Measurements from ENCODE around the gene TMEM60. TPM values are rescaled to one million over a fixed set of nuclear protein-coding genes. Genes with fewer than 3 reads are reported as not detected.
A peak's percentile ranks its signal among the peaks of the same experiment; 100 is the strongest.

TMEM60 gene
- total RNA-seq (10 to 100 TPM in 2 of 5 donors, 1 to 10 TPM in 1, not detected in 2; 8.8 to 14.6 (median 12.1) TPM), polyA plus RNA-seq (10 to 100 TPM; 14.5 to 18.2 (median 16.7) TPM)
- long read RNA-seq, donor 1, transcript TMEM60-201 (2 exons, 1,023 nt) = major isoform, 8 of 8 reads
- long read RNA-seq, donor 1, partial matches to known transcripts = 0 of 8 reads
- long read RNA-seq, donor 1, other reads (novel, unspliced or antisense) = 0 of 8 reads
- long read RNA-seq, donor 2, transcript TMEM60-201 (2 exons, 1,023 nt) = major isoform, 9 of 9 reads
- long read RNA-seq, donor 2, partial matches to known transcripts = 0 of 9 reads
- long read RNA-seq, donor 2, other reads (novel, unspliced or antisense) = 0 of 9 reads
- long read RNA-seq, donor 3, transcript TMEM60-201 (2 exons, 1,023 nt) = major isoform, 8 of 8 reads
- long read RNA-seq, donor 3, partial matches to known transcripts = 0 of 8 reads
- long read RNA-seq, donor 3, other reads (novel, unspliced or antisense) = 0 of 8 reads
- long read RNA-seq, donor 4, partial matches to known transcripts = 0 of 2 reads
- long read RNA-seq, donor 4, other reads (novel, unspliced or antisense) = 0 of 2 reads
- long read RNA-seq, donor 5, transcript TMEM60-201 (2 exons, 1,023 nt) = major isoform, 9 of 9 reads
- long read RNA-seq, donor 5, partial matches to known transcripts = 0 of 9 reads
- long read RNA-seq, donor 5, other reads (novel, unspliced or antisense) = 0 of 9 reads
- long read RNA-seq, donor 6, transcript TMEM60-201 (2 exons, 1,023 nt) = major isoform, 25 of 25 reads
- long read RNA-seq, donor 6, partial matches to known transcripts = 0 of 25 reads
- long read RNA-seq, donor 6, other reads (novel, unspliced or antisense) = 0 of 25 reads
- long read RNA-seq, donor 7, transcript TMEM60-201 (2 exons, 1,023 nt) = major isoform, 14 of 14 reads
- long read RNA-seq, donor 7, partial matches to known transcripts = 0 of 14 reads
- long read RNA-seq, donor 7, other reads (novel, unspliced or antisense) = 0 of 14 reads
- long read RNA-seq, donor 8, transcript TMEM60-201 (2 exons, 1,023 nt) = major isoform, 15 of 15 reads
- long read RNA-seq, donor 8, partial matches to known transcripts = 0 of 15 reads
- long read RNA-seq, donor 8, other reads (novel, unspliced or antisense) = 0 of 15 reads
- long read RNA-seq, donor 9, transcript TMEM60-201 (2 exons, 1,023 nt) = major isoform, 14 of 37 reads
- long read RNA-seq, donor 9, partial matches to known transcripts = 23 of 37 reads
- long read RNA-seq, donor 9, other reads (novel, unspliced or antisense) = 0 of 37 reads
- long read RNA-seq, donor 10, partial matches to known transcripts = 0 of 4 reads
- long read RNA-seq, donor 10, other reads (novel, unspliced or antisense) = 0 of 4 reads

GRCh38 chr7:77798394-77799077 is at the start of gene TMEM60, which contains the start of gene PHTF2:
TMEM60 (minus strand) TSS chr7:77798434; CDS start chr7:77794373, 4,061 bp downstream.
PHTF2 (plus strand) TSS chr7:77798773.
- no peaks in the 10 kb centered on the region for H3K27me3 ChIP-seq
- peaks cover 13 to 54% (median 35%) of the 10 kb centered on the region in 4 donors for H3K4me1 ChIP-seq
- intact Hi-C loops (cut with DNase I; ENCODE audit: low total_unique reads) = no loop called here
- peak in 4 of 7 experiments; percentile 35 to 58 (median 45) for TF ChIP-seq CTCF (IDR thresholded peaks at IDR 0.05)
- TF ChIP-seq POLR2A (IDR thresholded peaks at IDR 0.05) = peak in 1 of 4 donors; percentile 80
- no peak for TF ChIP-seq EP300 (IDR thresholded peaks at IDR 0.05)
- peak; percentile 82 to 93 (median 91) for TF ChIP-seq POLR2AphosphoS5 (IDR thresholded peaks at IDR 0.05)
- 0 to 2% (median 0%) methylated on average over 24 to 61 of the region's 61 CpGs for WGBS, 5 donors
- no peaks in the 10 kb centered on the region for H3K9me3 ChIP-seq
- H3K27ac ChIP-seq = peak within 1 kb of the TSS; percentile 89 to 94 (median 92)
- H3K36me3 ChIP-seq = peaks cover 2 to 8% (median 8%) of the 10 kb centered on the region in 4 donors
- H3K4me3 ChIP-seq = peak within 1 kb of the TSS; percentile 86 to 96 (median 89)
- DNase-seq = peak; percentile 99 to 100

GRCh38 chr7:77846317-77847092 is 48.3 kb upstream of the TMEM60 start:
- DNase-seq = no peak
- intact Hi-C loops (cut with DNase I; ENCODE audit: low total_unique reads) = no loop called here

More at GRCh38 chr7:77846317-77847092, 48.3 kb upstream of the TMEM60 start:
- H3K4me3 ChIP-seq = no peak overlapping the region
- no peaks in the 10 kb centered on the region for H3K27me3 ChIP-seq
- TF ChIP-seq POLR2AphosphoS5 (IDR thresholded peaks at IDR 0.05) (no peak), CTCF (IDR thresholded peaks at IDR 0.05) (no peak), EP300 (IDR thresholded peaks at IDR 0.05) (no peak), POLR2A (IDR thresholded peaks at IDR 0.05) (no peak)
- H3K36me3 ChIP-seq = peaks cover 0 to 7% (median 0%) of the 10 kb centered on the region in 4 donors
- no peak overlapping the region for H3K27ac ChIP-seq
- no peaks in the 10 kb centered on the region for H3K4me1 ChIP-seq
- WGBS, 5 donors = 84 to 95% (median 90%) methylated on average over 2 to 8 of the region's 8 CpGs
- H3K9me3 ChIP-seq = no peaks in the 10 kb centered on the region
